ENCODE measurements around the gene HIPK4.
"Not testable (repeated sequence)": the region's sequence is repeated elsewhere in the genome, so short reads cannot be mapped to it uniquely, and the experiment has no call there.

The HIPK4 gene, protein sequence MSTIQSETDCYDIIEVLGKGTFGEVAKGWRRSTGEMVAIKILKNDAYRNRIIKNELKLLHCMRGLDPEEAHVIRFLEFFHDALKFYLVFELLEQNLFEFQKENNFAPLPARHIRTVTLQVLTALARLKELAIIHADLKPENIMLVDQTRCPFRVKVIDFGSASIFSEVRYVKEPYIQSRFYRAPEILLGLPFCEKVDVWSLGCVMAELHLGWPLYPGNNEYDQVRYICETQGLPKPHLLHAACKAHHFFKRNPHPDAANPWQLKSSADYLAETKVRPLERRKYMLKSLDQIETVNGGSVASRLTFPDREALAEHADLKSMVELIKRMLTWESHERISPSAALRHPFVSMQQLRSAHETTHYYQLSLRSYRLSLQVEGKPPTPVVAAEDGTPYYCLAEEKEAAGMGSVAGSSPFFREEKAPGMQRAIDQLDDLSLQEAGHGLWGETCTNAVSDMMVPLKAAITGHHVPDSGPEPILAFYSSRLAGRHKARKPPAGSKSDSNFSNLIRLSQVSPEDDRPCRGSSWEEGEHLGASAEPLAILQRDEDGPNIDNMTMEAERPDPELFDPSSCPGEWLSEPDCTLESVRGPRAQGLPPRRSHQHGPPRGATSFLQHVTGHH

DNA sequence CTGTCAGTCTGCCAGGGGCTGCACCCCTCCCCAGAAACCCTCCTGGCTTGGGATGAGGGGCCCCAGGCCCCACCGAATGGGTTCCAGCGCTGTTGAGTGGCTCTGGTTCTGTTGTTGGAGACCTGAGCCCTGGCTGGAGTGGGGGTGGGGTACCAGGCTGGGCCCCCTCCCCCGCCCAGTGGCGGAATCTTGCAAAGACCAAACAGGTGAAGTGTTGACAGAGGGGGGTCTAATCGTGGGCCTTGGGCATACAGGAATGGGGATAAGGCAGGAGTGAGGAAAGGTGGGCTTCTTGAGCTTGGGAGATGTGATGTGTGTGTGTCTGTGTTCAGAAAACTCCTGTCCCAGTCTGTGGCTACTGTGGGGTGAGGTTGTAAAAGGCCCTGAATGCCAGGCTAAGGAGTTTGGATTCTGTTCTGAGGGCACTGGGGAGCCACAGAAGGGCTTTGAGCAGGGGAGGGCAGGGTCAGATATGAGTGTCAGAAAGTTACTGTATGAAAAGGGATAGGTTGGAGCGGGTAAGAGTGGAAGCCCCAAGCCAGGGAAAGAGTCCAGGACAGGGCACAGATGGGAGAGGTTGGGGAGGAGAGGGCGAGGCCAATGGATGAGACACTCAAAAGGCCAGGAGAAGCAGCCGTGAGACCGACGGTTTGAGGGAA, at the start of gene HIPK4:
Gene HIPK4 (minus strand): TSS at position 98 of the 659 bp plus-strand sequence. CDS start 279 bp downstream, outside the sequence.
- no peak for DNase-seq (ENCODE audit: low read depth in 2 of 2)

DNA sequence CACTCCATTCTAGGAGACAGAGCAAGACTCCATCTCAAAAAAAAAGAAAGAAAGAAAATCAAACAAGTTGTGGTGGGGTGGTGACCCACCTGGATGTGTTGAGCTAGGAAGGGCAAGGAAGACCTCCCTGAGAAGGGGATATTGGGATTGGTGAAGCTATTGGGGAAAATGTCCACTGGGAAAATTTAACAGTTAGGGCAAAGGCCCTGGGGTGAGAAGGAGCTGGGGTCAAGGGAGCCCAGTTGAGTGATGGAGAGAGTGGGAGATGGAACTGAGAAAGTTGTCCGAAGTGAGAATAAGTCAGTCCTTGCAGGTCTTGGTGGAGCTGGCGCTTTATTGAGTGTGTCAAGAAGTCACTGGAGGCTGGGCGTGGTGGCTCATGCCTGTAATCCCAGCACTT, 48.3 kb upstream of the HIPK4 start:
- DNase-seq (ENCODE audit: low read depth in 2 of 2): no peak

DNA sequence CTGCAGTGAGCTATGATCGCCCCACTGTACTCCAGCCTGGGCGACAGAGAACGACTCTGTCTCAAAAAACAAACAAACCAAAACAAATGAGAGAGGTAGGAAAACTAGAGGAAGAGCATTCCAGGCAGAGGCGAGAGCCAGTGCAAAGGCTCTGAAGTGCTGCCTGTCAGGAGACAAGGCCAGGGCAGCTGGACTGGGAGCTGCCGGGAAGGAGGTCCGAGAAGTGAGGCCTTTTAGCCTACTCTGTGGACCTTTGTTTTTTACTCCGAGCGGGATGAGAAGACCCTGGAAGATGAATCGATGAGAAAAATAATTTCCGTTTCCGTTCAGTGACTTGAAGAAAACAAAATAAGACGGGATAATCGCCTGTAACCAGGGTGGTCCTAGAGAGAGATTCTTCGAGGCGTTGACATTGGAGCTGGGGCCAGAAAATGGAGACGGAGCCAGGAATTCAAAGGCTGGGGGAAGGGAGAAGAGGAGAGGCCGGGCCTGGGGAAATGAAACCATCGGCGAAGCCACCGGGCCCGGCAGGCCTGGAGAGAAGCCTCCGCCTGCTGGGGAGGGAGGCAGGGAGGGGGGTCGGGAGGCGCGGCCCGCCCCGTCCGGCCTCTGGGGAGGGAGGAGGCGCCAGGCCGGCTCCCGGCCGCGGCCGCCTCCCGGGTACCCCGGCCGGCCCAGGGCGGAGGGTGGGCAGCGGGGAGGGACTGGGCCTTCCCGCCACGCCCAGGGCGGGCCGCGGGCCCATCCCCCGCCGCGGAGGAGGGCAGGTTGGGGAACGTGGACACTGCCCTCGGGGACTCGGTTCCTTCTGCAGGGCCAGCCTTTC, 43.6 kb upstream of the HIPK4 start:
- peak; percentile 38 to 46 for DNase-seq (ENCODE audit: low read depth in 2 of 2)

DNA sequence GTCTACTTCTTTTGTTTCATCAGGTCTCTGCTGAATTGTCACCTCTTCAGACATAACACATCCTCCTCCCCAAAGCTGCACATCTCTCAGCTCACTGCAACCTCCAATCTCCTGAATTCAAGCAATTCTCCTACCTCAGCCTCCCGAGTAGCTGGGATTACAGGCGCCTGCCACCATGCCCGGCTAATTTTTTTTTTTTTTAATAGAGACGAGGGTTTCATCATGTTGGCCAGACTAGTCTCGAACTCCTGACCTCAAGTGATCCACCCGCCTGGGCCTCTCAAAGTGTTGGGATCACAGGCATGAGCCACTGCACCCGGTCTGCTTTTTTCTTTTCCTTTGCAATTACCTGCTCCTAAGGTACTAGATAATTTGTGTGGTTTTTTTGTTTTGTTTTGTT, 42.8 kb upstream of the HIPK4 start:
- not testable (repeated sequence) for DNase-seq (ENCODE audit: low read depth in 2 of 2)

DNA sequence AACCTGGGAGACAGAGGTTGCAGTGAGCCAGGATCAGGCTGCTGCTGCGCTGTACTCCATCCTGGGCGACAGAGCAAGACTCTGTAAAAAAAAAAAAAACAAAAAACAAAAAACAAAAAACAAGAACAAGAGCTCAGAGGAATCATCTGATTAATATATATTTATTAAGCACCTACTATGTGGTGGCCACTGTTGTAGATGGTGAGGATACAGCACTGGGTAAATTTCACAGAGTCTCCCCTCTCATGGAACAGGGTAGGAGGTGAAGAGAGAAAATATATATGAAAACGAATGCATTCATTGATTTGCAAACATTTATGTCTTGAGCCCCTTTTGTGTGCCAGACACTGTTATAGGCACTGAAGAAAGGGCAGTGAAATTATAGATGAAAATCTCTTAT, 41.7 kb upstream of the HIPK4 start:
- DNase-seq (ENCODE audit: low read depth in 2 of 2): no peak

DNA sequence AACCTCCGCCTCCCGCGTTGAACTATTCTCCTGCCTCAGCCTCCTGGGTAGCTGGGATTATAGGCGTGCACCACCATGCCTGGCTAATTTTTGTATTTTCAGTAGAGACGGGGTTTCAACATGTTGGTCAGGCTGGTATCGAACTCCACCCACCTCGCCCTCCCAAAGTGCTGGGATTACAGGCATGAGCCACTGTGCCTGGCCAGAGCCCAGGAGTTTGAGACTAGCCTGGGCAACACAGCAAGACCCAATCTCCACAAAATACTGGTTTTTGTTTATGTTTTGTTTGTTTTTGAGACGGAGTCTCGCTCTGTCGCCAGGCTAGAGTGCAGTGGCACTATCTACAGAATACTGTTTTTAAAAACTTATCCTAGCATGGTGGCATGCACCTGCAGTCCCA, 40.3 kb upstream of the HIPK4 start:
- not testable (repeated sequence) for DNase-seq (ENCODE audit: low read depth in 2 of 2)

DNA sequence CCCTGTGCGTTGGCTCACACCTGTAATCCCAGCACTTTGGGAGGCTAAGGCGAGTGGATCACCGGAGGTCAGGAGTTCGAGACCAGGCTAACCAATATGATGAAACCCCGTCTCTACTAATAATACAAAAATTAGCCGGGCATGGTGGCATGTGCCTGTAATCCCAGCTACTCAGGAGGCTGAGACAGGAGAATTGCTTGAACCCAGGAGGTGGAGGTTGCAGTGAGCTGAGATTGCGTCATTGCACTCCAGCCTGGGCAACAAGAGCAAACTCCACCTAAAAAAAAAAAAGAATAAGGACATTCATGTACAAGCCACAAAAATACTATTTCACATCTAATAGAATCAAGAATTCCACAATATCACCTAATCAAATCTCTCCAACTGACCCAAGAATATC, 38.2 kb upstream of the HIPK4 start:
- not testable (repeated sequence) for DNase-seq (ENCODE audit: low read depth in 2 of 2)

DNA sequence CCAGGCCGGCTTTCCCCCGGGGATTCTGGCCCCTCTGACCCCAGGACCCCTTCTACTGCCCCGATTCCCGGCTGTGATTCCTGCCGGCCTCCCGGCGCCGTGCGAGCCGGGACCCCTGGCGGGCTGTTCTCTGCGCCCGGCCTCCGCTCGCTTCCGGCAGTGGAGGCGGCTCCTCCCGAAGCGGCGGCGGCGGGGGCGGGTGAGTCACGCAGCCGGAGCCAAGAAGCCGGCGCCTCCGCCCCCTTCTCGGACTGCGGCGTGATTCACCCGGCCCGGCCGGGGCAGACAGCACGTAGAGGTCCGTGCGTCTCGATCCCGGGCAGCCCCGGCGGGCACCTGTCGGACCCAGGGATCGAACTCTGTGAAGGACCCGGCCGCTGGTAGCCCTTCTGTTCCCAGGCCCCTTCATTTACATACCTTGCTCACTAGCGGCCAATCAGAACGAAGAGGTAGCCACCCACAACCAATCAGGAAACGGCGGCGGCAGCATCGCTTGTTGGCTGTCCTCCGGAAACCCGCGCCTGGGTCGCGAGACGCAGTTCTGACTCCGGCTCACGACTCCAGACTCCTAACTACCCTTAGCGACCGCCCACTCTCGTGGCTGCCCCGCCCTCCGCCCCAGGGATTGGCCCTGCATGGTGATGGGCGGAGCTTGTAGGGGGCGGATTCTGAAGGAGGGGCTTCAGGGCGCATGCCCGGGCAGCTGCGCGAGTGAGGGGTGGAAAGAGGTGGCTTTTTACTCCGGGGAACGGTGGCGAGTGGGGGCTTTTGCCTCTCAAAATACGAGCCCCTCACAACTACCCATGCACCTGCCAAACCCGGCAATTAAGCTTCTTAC, 35.7 kb upstream of the HIPK4 start, which contains the start of gene SERTAD1:
Gene SERTAD1 (minus strand): TSS at position 543 of the 838 bp plus-strand sequence. CDS start 2,446 bp downstream, outside the sequence.
- DNase-seq (ENCODE audit: low read depth in 2 of 2): peak; percentile 100

DNA sequence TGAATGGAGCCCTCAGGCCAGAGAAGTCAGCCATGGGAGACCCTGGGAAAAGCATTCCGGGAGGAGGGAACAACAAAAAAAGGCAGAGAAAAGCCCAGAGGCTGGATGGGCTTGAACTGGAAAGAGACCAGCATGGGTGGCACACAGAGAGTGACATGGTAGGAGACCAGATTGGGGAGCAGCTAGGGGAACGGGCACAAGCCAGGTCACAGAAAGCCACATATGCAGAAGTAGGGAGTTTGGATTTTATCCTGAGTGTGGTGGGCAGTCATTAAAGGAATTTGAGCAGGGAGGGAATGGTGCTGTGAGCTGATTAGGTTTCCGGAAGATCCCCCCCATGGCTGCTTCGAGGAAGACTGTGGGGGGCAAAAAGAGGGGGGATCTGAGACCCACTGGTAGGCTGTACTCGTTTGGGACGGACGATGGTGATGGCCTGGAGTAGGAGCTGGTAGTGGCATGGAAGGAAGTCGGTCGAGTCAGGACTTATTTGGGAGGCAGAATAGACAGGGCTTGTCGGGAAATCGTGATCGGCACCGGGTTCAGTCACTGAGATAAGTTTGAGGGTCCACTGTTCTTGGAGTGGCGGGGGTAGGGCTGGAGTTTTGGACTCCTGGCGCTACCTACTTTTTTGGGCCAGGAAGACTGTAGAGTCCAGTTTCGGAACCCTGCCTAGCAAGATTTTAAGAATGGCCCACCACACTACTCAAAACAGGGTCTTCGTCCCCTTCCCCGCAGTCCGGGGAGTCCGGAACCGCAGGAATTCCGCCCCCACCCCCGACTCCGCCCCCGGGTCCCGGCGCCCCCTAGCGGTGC, 34.9 kb upstream of the HIPK4 start:
- no peak for DNase-seq (ENCODE audit: low read depth in 2 of 2)

DNA sequence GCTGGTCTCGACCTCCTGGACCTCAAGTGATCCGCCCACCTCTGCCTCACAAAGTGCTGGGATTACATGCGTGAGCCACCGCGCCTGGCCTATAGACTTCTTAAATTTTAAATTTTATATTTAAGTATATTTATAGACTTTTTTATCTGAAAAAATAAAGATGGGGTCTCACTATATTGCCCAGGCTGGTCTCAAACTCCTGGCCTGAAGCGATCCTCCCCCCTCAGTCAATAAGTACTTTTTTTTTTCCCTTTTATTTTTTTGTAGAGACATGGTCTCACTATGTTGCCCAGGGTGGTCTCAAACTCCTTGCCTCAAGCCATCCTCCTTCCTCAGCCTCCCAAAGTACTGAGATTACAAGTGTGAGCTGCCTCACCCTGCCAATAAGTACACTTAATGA, 34.0 kb upstream of the HIPK4 start:
- no peak for DNase-seq (ENCODE audit: low read depth in 2 of 2)

DNA sequence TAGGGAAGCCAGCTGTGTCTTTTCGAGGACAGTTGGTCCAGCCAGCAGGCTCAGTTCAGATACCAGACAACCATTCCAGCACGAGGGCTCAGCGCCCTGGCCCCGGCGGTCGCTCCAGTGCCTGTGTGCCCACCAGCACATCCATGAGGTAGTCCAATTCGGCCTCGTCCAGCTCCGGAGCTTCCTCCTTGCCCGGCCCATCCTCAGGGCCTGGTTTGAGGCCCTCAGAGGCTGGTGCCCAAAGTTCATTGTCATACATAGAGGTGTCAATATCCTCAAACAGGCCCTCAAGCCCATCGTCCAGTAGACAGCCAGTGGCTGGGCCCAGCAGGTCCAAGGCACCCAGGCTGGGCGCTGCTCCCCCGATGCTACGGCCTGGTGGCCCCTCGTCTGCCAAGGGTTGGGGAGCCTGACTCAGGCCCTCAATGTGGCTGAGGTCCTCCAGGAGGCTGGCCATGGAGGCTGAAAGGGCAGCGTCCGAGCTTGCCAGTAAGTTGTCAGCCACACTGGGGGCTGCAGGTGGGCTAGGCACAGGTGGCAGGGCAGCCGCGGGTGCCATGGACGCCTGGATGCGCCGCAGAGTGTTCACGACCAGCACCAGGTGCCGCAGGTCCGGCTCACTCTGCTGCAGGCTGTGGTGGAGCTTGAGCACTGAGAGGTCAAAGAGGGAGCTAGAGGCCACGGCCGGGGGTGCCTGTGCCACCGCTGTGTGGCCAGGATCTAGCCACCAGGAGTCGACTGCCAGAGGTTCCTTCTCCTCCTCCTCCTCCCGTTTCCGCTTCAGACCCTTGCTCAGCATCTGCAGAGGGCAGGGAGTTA, 33.0 kb upstream of the HIPK4 start:
- no peak for DNase-seq (ENCODE audit: low read depth in 2 of 2)

DNA sequence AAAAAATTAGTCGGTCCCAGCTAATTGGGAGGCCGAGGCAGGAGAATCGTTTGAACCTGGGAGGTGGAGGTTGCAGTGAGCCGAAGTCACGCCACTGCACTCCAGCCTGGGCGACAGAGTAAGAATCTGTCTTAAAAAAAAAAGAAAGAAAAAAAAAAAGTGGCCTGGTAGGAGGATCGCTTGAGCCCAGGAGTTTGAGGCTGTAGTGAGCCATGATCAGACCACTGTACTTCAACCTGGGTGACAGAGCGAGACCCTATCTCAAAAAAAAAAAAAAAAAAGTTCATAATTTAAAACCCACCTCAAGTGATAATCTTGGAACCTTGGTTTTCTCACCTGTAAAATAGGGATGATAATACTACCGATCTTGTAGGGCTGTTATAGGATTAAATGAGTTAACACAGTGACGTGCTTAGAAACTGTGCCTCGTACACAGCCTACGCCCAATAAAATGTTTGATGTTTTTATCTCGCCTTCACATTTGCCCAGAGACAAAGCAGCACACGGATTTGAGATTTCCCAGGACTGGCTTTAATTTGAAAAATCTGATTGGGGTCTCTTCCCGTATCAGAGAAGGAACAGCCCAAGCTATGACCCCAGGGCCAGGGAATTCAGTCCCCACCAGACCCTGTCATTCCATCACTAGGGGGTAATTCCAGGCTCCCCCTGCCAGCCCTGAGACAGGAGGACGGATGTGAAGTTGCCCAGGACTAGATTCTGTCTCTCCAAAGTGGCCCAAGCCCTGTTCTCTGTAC, 32.2 kb upstream of the HIPK4 start:
- DNase-seq (ENCODE audit: low read depth in 2 of 2): no peak

DNA sequence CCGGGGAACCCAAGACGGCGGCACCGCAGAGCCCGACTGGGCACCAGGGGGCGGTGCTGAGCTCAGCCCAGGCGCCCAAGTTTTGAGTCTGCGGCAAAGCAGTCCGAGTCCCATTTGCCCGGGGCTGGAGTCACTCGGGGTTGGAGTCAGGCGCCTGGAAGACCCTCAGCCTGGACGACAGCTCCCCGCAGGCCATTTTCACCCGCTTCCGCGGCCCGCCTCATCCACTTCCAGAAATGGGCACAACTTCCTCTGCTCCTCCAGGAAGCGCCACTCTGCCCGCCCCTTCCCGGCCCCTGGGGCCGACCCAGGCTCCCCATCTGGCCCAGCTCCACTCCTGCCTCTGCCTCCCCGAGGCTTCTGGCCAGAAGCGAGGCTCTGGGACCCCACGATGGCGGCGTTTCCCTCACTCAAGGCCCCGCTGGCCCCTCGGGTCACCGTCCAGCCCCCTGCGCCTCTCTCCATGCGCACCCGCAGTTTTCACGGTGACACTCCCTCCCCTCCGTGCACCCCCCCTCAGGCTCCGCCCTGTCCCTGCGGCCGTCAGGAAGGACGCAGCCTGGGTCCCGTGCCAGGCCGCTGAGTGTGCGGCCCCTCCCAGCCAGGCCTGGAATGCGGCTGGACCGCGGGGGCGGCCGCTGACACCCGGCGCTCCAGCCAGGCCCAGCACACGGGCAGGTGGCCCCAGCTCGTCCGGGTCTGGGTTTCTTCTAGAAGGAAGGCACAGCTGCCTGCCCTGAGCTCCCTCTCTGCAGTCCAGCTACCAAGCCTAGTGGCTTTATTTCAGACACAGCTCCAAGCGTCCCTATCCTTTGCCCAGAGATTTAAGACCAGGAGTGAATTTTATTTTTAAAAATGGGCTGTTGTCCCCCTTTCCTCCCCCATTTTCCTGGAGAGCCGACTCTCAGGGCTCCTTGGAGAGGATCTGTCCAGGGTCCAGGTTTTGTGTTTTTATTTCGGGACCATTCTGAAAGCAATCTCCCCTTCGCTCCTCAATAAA, 31.1 kb upstream of the HIPK4 start:
- DNase-seq (ENCODE audit: low read depth in 2 of 2): peak; percentile 62 to 75

DNA sequence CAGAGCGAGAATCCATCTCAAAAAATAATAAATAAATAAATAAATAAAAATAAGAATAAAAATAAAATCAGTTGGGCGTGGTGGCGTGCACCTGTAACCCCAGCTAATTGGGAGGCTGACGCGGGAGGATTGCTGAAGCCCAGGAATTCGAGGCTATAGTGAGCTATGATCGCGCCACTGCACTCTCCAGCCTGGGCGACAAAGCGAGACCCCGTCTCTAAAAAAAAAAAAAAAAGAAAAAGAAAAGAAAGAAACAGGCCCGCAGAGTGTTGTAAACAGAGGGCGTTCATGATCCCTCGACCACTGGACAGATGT, 30.4 kb upstream of the HIPK4 start:
- no peak for DNase-seq (ENCODE audit: low read depth in 2 of 2)

DNA sequence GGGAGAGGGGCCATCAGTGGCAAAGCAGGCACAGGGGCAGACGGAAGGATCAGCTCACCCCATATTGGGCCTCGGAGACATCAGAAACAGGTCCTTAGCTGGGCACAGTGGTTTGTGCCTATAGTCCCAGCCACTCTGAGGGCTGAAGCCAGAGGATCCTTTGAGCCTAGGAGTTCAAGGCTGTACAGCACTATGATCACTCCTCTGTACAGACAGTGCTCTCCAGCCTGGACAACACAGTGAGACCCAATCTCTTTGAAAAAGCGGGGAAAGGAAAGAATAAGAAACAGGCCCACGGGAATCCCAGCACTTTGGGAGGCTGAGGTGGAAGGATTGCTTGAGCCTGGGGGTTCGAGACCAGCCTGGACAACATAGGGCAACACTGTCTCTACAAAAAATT, 29.8 kb upstream of the HIPK4 start:
- no peak for DNase-seq (ENCODE audit: low read depth in 2 of 2)

DNA sequence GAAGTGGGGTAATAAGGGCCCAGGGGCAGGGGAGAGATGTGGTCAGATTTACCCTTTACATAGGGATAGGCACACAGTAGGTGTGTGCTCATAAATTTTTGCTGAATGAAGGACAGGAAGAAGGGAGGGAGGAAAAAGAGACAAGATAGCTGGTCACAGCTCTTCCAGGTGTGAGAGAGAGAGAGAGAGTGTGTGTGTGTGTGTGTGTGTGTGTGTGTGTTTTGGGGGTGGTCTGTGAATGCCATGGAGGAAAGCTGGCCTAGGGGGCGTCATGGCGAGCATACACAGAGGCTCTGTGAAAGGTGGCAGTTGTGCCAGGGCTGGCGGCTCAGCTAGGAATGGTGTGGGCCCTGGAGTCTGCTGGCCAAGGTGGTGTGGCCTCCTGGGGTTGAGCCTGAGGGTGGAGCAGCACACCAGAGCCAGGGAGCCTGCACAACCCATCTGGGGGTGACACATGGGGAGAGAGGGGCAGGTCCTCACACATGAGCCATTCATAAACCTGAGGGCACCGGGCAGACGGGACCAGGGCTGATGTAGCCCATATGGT, 29.2 kb upstream of the HIPK4 start:
- no peak for DNase-seq (ENCODE audit: low read depth in 2 of 2)

DNA sequence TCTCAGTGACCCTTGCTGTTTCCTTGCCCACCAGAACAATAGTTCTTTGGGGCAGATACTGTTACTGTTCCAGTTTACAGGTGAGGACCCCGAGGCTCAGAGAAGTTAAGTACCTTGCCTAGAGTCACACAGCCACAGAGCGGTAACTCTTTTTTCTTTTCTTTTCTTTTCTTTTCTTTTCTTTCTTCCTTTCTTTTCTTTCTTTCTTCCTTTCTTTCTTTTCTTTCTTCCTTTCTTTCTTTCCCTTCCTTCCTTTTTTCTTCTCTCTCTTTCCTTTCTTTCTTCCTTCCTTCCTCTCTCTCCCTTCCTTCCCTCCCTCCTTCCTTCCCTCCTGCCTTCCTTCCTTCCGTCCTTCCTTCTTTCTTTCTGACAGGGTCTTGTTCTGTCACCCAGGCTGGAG, 28.1 kb upstream of the HIPK4 start:
- no peak for DNase-seq (ENCODE audit: low read depth in 2 of 2)

Measured in stimulated activated CD4-positive, alpha-beta T cell treated with anti-CD3 and anti-CD28 coated beads, Interleukin-4, amount 100 ng/mL, for 48 hours (primary cell).